Measurements from ENCODE around the gene PARP6.

DNA sequence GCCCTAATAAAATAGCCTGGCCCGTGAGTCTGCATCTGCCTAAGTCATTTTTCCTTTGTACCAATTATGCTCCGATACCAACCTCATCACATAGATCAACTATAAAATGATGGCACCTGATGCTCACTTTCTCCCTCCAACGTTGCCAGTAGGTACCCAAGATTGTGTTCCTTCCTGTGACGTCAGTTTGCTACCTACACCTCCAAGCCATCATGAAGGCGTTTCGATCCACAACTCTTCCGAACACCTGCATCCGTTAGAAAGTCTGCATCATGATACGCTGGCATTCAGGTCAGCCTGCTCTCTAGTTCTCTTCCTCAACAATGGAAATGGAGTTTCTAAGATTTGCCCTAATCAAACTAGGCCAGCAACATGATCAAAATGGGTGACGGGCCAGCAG is 49.1 kb downstream of the PARP6 start:
- TF ChIP-seq EZH2 (IDR thresholded peaks at IDR 0.05; ENCODE audit: insufficient read depth, poor library complexity, severe bottlenecking) (no peak), EZH2phosphoT487 (IDR thresholded peaks at IDR 0.05; ENCODE audit: insufficient read depth, low read depth) (no peak)
